Measurements from ENCODE around the gene SMG1.

DNA sequence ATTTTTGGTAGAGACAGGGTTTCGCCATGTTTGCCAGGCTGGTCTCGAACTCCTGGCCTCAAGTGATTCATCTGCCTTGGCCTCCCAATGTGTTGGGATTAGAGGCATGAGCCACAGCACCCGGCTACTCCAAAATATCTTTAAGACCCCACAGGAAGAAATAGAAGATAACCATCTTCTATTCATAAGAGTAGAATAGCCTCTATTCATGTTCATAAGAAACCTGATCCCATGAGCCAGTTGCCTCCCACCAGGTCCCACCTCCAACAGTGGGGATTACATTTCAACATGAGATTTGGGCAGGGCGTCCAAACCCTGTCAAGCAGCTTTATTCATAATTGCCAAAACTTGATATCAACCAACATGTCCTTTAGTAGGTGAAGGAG is 43.6 kb upstream of the SMG1 start:
- TF ChIP-seq HDAC2 (IDR thresholded peaks at IDR 0.05) (no peak), BRCA1 (IDR thresholded peaks at IDR 0.05; ENCODE audit: low read depth, low read length) (no peak), TCF12 (IDR thresholded peaks at IDR 0.05; ENCODE audit: low read depth, low read length) (no peak)
- TF ChIP-seq, protein P1, sequence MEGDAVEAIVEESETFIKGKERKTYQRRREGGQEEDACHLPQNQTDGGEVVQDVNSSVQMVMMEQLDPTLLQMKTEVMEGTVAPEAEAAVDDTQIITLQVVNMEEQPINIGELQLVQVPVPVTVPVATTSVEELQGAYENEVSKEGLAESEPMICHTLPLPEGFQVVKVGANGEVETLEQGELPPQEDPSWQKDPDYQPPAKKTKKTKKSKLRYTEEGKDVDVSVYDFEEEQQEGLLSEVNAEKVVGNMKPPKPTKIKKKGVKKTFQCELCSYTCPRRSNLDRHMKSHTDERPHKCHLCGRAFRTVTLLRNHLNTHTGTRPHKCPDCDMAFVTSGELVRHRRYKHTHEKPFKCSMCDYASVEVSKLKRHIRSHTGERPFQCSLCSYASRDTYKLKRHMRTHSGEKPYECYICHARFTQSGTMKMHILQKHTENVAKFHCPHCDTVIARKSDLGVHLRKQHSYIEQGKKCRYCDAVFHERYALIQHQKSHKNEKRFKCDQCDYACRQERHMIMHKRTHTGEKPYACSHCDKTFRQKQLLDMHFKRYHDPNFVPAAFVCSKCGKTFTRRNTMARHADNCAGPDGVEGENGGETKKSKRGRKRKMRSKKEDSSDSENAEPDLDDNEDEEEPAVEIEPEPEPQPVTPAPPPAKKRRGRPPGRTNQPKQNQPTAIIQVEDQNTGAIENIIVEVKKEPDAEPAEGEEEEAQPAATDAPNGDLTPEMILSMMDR (IDR thresholded peaks at IDR 0.05 in 2 of 3, conservative IDR thresholded peaks at IDR 0.05 in 1 of 3; ENCODE audit: control insufficient read depth in 2 of 3, extremely low read depth in 1 of 3, insufficient read depth in 1 of 3, low read depth in 3 of 3, low read length in 3 of 3) = no peak

Measured in GM12878 (cell line).